ENCODE results near the gene C6orf62.
"Not testable (repeated sequence)": the region's sequence is repeated elsewhere in the genome, so short reads cannot be mapped to it uniquely, and the experiment has no call there.

C6orf62 gene

DNA sequence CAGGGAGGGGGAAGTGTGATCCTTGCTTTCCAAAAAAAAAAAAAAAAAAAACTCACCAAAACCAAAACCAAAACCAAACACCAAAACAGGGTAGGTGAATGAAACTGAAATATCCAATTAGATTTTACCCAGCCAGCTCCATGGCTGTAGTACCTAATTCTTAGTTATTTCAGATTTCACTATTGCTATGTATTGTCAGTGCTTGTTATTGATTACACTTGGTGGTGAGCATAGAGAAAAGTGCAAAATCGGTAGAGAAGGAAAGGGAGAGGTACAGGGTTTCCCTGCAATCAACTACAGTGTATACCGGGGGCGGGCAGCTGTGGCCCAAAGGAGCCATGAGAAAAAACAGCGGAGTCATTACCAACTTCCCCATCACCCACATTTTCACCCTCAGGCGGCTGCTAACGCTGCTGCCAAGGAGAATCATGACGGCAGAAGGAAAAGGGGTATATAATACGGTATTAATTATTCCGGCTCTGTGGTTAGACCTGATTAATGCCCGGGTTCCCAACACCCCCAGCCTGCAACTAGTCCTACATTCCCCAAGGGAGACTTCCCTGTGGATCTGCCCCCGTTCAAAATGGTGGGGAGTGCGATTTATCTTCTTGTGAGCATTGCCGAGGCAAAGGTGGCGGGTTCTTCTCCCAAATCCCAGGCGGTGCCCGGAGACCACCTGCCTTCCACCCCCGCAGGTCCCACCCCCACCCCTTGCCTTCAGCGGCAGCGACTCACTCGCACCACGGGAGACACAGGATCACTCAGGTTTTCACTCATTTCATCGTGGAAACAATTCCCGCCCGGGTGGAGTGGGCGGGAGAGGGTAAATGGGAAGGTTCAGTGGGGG is at the start of gene C6orf62:
Gene C6orf62, minus strand, starts transcription at position 30 of the 847 bp plus-strand sequence. CDS start 486 bp downstream, outside the sequence.
- peak; percentile 75 to 78 for DNase-seq

DNA sequence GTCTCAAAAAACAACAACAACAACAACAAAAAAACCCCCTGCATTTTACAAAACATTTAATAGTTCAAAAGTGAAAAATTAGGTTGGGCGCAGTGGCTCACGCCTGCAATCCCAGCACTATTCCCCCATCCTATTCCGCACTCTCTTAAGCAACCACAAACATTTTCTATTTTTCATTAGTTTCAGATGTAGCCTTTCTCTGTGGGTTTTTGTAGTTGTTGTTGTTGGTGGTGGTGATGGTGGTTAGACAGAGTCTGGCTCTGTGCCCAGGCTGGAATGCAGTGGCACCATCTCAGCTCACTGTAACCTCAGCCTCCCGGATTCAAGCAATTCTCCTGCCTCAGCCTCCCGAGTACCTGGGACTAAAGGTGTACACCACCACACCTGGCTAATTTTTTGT is 49.4 kb upstream of the C6orf62 start:
- no peak for DNase-seq

DNA sequence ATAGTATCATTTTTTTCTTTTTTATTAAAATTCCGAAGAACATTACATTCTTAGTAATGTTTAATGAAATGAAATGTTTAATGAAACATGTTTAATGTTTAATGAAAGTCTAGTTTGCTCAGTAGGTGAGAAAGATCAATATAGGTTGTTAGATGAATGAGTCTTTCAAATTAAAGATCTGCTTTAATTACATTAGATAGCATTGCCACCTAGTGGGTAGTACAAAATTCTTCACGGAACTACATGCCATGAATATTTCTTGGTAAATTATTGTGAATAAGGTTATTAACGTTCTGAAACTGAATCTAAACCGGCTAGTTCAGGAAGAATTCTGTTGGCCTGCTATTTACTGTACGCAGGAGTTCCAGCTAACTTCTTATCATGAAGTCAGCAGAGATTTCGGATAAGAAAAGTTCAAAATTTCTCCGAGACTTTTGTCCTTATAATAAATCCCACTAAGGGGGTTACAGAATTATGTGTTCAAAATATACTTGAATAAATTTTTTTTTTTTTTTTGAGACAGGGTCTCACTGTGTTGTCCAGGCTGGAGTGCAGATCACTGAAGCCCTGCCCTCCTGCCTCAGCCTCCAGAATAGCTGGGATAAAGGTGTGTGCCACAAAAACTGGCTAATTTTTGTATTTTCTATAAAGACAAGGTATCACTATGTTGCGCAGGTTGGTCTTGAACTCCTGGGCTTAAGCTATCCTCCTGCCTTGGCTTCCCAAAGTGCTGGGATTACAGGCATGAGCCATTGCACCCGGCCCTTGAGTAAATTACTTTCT is 47.9 kb upstream of the C6orf62 start:
- no peak for DNase-seq

DNA sequence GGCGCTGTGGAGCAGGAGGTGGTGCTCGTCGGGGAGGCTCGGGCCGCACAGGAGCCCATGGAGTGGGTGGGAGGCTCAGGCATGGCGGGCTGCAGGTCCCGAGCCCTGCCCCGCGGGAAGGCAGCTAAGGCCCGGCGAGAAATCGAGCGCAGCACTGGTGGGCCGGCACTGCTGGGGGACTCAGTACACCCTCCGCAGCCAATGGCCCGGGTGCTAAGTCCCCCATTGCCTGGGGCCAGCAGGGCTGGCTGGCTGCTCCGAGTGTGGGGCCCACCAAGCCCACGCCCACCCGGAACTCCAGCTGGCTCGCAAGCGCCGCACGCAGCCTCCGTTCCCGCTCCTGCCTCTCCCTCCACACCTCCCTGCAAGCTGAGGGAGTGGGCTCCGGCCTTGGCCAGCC is 47.0 kb upstream of the C6orf62 start:
- DNase-seq = not testable (repeated sequence)

DNA sequence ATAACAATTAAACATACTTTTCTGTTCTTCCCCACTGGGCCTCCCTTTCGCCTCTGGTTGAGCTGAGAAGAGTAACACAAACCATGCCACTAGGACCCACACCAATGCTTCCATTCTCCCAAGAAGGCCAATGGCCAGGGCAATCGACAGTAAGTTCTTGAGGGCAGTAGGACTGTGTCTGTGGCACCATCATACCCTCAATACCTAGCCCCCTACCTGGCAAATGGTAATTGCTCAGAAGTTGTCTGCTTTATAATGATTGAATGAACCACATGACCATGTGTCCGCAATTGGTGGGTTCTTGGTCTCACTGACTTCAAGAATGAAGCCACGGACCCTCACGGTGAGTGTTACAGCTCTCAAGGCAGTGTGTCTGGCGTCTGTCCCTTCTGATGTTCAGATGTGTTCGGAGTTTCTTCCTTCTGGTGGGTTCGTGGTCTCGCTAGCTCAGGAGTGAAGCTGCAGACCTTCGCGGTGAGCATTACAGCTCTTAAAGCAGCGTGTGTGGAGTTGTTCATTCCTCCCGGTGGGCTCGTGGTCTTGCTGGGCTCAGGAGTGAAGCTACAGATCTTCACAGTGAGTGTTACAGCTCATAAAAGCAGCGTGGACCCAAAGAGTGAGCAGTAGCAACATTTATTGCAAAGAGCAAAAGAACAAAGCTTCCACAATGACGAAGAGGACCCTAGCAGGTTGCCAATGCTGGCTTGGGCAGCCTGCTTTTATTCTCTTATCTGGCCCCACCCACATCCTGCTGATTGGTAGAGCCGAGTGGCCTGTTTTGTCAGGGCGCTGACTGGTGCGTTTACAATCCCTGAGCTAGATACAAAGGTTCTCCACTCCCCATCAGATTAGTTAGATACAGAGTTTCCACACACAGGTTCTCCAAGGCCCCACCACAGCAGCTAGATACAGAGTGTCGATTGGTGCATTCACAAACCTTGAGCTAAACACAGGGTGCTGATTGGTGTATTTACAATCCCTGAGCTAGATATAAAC is 46.2 kb upstream of the C6orf62 start:
- not testable (repeated sequence) for DNase-seq

DNA sequence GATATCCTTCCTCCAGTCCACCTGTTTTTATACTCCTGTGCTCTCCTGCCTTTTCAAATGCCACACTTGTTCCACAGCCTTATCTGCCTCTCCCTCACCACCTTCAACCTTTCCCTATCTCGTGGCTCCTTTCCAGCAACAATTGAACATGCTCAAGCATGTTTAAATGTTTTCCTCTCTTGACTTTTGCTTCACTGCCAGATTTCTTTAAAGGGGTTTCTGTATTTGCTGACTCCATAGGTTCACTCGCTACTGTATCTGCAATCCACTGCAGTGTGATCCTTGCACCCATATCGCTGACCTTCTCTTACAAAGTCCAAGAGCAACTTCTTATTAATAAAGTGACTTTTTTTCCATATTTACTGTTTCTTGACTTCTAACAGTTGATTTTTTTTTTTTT is 44.6 kb upstream of the C6orf62 start:
- DNase-seq = no peak

DNA sequence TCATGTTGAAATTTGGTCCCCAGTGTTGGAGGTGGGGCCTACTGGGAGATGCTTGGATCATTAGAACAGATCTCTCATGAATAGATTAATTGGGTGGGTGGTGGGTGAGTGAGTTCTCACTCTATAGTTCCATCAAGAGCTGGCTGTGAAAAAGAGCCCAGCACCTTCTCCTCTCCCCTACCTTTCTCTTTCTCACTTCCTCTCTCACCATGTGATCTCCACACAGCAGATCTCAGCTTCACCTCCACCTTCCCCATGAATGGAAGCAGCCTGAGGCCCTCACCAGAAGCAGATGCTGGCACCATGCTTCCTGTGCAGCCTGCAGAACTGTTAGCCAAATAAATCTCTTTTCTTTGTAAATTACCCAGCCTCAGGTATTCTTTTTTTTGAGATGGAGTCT is 42.9 kb upstream of the C6orf62 start:
- DNase-seq = no peak

DNA sequence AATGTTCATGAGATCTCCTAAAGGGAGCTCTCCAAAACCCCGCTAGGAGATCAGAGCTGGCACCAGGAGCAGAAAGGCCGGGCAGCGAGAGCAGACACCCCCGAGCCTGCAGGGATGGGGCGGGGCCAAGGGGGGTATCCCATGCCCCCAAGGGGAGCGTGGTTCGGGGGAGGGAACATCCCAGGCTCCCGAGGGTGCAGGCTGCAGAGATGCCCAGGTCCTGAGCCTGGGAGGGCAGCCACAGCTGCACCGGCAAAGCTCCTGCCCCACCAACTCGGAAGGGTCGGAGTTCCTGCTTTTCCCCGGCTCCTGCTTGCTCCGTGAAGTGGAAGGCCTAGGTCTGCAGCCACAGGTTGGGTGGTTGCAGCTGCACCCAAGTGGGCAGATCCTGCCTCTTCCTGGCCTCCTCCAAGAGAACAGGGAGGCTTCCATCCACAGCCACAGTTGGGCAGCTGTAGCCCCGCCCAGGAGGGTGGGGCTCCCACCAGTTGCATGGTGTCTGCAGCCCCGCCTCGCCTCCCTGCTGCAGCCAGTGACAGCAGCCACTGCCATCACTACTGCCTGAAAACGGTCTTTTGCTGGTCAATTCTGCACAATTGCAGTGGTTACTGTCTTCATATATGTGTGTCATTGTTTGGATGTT is 42.4 kb upstream of the C6orf62 start:
- peak in 1 of 2 experiments; percentile 29 for DNase-seq

DNA sequence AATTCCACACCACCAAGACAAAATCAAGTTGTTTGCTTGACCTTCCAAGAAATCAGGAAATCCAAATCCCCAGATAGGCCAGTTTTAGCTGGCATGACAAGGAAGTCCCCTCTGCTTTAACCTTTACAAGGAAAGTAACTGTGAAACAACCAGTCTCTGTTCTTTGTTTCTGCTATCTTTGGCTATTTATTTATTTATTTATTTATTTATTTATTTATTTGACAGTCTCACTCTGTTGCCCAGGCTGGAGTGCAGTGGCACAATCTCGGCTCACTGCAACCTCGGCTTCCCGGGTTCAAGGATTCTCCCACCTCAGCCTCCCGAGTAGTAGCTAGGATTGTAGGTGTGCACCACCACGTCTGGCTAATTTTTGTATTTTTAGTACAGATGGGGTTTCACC is 41.3 kb upstream of the C6orf62 start:
- no peak for DNase-seq

DNA sequence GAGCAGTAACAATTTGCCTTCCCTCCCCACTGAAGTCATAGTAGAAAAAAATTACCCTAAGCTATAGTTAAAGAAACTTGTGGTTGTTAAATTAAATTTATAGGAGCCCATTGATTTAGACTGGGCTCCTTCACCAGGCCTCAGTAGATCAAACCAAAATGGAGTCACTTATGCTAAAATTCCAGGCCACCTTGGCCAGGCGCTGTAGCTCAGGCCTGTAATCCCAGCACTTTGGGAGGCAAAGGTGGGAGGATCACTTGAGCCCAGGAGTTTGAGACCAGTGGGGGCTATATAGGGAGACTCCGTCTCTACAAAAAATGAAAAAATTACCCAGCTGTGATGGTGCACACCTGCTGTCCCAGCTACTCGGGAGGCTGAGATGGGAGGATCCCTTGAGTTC is 40.8 kb upstream of the C6orf62 start:
- no peak for DNase-seq

DNA sequence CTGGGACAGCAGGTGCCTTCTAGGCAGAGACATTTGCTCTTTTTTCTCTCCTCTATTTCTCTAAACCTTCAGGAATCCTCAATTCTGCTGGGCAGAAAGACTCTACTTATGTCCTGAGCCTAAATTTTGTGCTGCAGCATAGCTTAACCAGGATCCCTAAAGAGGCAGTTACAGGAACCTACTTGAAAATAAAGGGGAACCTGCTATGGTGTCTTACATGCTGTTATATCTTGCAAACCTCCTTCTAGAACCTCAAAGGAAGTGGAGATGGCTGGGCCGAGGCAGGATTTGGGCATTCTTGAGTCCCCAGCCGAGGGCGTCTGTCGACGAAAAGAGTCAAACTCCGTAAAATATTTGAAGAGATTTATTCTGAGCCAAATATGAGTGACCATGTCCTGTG is 38.7 kb upstream of the C6orf62 start:
- DNase-seq = no peak

DNA sequence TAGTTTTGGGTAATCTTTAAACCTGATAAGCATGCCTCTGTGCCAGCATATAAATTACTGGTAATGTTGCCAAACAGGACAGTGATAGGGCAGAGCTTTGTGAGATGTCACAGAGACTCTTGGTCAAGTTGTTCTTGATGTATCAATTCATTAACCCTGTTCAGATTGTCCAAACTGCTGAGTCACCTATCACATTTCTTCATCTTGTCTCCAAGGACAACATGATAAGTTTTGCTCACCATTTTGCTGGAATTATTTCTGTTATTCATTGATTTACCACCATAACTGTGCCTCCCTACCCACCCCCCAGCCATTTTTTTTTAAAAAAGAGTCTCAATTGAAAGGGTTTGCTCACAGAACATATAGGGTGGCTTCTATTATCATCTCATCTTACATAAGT is 36.3 kb upstream of the C6orf62 start:
- DNase-seq = no peak

DNA sequence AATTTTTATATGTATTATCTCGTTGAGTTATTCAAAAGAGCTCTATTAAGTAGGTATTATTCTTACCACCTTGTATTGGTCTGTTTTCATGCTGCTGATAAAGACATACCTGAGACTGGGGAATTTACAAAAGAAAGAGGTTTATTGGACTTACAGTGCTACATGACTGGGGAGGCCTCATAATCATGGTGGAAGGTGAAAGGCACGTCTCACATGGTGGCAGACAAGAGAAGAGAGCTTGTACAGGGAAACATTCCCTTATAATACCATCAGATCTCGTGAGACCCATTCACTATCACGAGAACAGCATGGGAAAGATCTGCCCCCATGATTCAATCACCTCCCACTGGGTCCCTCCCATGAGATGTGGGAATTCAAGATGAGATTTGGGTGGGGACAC is 35.4 kb upstream of the C6orf62 start:
- DNase-seq = not testable (repeated sequence)

DNA sequence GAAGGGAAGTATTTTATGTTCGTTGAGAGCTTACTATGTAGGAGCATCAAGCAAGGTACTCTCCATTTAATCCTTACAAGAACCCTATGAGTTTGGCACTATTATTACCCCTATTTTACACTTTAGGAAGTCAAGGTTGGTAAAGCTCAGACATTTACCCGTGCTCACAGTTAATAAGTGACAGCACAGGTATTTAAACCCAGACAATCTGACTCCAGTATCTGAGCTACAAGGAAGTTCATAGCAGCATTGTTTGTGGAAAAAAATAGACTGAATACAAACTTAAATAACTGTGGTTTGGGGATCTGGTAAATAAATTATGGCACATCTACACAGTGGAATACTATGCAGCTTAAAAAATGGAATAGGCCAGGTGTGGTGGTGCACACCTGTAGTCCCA is 34.6 kb upstream of the C6orf62 start:
- no peak for DNase-seq

DNA sequence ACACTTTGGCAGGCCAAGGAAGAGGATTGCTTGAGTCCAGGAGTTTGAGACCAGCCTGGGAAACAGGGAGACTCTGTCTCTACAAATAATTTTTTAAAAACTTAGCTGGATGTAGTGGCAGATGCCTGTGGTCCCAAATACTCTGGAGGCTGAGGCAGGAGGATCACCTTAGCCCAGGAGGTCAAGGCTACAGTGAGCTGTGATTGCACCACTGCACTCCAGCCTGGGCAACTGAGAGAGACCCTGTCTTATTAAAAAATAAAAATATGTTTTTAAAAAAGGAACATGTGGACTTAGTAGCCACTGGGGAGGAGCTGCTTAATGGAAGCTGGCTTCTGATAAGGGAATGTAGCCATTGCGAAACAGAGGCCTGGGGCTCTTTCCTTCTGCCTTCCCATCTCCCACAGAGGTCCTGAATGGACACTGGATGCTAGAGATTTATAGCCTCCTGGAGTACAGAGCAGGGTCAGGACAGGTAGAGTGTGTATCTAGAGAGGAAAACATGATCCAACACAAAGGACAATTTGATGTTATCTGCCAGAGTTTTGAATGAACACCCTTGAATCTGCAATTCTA is 34.1 kb upstream of the C6orf62 start:
- no peak for DNase-seq

DNA sequence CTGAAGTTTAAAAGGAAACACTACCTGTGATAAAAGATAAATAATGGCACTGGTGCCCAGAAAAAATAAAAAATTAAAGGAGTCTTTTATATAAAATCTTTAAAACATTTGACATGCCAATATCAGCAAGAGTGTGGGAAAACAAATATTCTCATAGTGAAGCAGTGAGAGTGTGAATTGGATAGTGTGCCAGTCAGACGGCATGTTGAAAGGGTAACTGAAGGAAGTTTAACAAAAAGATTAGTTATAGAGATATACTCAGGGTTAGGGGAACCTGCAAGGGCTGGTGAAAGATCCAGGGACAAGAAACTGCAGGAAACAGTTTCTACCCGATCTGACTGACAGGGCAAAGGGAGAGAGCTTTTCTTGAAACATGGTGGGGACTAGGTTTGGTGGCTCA is 33.5 kb upstream of the C6orf62 start:
- DNase-seq = no peak

DNA sequence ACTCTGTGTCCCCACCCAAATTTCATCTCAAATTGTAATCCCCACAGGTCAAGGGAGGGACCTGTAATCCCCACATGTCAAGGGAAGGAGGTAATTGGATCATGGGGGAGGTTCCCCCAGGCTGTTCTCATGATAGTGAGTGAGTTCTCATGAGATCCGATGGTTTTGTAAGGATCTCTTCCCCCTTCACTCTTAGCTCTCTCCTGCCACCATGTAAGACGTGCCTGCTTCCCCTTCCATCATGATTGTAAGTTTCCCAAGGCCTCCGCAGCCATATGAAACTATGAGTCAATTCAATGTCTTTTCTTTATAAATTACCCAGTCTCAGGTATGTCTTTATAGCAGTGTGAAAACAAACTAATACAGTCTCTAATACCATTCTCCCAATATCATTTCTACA is 31.9 kb upstream of the C6orf62 start:
- not testable (repeated sequence) for DNase-seq

DNA sequence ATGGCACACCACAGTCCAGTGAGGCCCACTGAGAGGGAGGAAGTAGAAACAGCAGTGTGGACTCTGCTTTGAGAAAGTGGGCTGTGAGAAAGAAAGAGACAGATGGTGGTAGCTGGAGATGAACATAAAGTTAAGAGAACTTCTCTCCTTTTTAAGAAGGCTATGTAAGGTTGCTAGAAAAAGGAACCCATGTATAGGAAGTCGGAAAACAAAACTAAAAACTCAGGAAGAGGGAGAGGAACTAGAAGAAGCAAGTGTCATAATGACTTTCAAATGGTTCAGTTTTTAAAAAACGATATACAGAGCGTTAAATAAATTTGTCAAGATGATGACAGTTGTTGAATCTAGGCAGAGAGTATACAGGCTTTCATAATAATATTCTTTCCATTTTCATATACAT is 30.3 kb upstream of the C6orf62 start:
- DNase-seq = no peak

DNA sequence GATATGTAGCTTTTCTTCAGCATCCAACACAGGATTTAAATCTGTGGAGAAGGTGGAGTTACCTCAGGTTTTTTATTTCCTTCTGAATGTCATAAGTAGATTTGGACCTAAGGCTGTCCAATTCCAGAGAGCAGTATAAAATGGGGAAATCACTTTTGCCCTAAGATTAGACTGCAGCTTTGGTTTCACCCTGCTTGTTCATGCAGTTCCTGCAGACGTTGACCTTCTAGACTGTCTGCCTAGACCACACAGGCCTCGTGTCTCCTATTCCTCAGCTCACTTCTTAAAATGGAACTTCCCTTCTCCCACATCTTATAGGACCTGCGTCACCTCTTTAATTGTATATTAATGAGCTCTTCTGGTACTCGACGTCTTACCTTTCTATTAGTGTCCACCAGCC is 26.0 kb upstream of the C6orf62 start:
- no peak for DNase-seq

DNA sequence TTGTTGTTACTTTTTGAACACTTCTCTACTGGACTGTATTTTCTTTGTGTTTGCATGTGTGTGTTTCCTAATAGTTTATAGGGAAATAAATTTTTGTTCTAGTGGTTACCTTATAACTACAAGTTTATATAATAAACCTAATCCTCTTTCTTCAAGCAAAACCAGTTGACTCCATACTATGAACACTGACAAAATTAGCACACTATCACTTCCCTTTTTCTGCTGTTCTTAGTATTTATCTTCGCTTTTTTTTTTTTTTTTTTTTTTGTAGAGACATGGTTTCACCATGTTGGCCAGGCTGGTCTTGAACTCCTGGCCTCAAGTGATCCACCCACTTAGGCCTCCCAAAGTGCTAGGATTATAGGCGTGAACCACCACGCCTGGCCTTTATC is 25.0 kb upstream of the C6orf62 start:
- no peak for DNase-seq

DNA sequence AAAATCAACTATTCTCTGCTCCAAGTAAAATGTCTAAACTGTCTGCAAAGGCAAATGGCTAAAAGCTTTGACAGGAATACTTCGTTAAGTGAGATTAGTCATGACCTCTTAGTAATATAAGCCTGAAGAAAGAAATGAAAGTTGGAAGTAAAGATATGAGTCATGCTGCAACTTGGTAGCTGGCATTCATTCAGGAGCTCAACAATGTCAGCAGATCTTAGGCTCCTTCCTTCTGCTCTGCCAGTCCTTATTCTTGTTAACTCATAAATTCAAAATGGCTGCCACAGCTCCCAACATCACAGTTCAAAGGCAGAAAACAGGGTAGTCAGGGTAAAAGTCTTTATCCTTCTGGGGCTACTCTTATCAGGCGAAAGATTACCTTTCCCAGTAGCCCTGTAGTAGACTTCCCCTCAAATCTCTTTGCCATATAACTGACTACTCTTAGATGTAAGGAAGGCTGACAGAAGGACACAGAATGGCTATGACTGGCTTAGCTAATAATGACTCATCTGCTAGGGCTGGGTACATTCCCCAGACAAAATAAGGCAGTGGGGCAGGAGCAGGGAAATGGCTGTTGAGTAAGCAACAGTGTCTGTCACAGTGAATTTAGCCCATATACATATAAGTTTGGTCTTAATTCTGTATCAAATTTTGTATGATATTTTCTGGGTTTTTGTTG is 24.4 kb upstream of the C6orf62 start:
- DNase-seq = peak; percentile 44

All from activated T-cell treated with anti-CD3 and anti-CD28 coated beads, Interleukin-2, amount 50 U/mL, for 48 hours (primary cell).